ENCODE data around the gene C16orf54. TPM values are rescaled to one million over a fixed set of nuclear protein-coding genes. Genes with fewer than 3 reads are reported as not detected.
"Not testable (repeated sequence)": the region's sequence is repeated elsewhere in the genome, so short reads cannot be mapped to it uniquely, and the experiment has no call there.

Gene C16orf54, protein sequence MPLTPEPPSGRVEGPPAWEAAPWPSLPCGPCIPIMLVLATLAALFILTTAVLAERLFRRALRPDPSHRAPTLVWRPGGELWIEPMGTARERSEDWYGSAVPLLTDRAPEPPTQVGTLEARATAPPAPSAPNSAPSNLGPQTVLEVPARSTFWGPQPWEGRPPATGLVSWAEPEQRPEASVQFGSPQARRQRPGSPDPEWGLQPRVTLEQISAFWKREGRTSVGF
- total RNA-seq, result 10 to 100 TPM; 64.3 to 68.0 TPM

GRCh38 chr16:29745853-29746345 is at the start of gene C16orf54:
TSS of gene C16orf54 (minus strand) at chr16:29745990. CDS start at chr16:29744951, 1,039 bp downstream.
- POLR2A ChIA-PET, result interaction anchor here (0.6 to 3.0 kb wide), 7 partner anchors 9 to 66 kb away, joined by 3 to 27 read pairs (median 3); partner anchors contain the start of gene KIF22
- Mint-ChIP-seq H3K27me3 (ENCODE audit: low read depth) (no peaks in the 10 kb centered on the region), H3K9me3 (ENCODE audit: insufficient read depth) (no peaks in the 10 kb centered on the region), H3K4me3 (peak within 1 kb of the TSS; percentile 99), H3K27ac (peak within 1 kb of the TSS; percentile 96), H3K36me3 (ENCODE audit: low read depth) (peaks cover 61% of the 10 kb centered on the region), H3K4me1 (ENCODE audit: low read depth) (peaks cover 60% of the 10 kb centered on the region)
- DNase-seq (peak; percentile 97), ATAC-seq (peak; percentile 84)
- CTCF ChIA-PET, result interaction anchor here (0.7 to 2.1 kb wide), 7 partner anchors 9 to 70 kb away, joined by 3 to 9 read pairs (median 4); partner anchors contain the start of genes KIF22 and PAGR1

DNA sequence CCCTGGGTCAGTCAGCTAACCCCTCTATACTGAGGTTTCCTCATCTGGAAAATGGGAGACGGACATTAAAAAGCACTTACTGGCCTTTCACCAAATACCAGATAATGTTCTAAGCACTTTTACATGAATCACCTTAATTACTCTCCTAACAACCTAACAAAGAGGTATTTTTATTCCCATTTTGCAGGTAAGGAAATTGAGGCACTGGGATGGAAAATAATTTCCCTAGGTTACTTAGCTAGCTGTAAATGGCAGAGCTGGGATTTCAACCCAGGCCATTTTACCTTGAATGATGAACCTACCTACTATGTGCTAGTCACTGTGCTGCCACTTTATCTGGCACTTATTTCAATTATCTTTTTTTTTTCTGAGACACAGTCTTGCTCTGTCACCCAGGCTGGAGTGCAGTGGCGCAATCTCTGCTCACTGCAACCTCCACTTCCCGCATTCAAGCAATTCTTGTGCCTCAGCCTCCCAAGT is 48.5 kb upstream of the C16orf54 start:
- Mint-ChIP-seq H3K27ac (no peak overlapping the region), H3K36me3 (ENCODE audit: low read depth) (peaks cover 77% of the 10 kb centered on the region), H3K4me3 (no peak overlapping the region), H3K27me3 (ENCODE audit: low read depth) (no peaks in the 10 kb centered on the region), H3K4me1 (ENCODE audit: low read depth) (peaks cover 41% of the 10 kb centered on the region), H3K9me3 (ENCODE audit: insufficient read depth) (no peaks in the 10 kb centered on the region)
- POLR2A ChIA-PET, result interaction anchor here (1.0 to 6.9 kb wide), 3 partner anchors 8 to 49 kb away, joined by 3 to 89 read pairs (median 57); partner anchors contain the start of gene MAZ
- CTCF ChIA-PET, result interaction anchor here (1.1 to 2.2 kb wide), 5 partner anchors 9 to 54 kb away, joined by 3 to 9 read pairs (median 7); partner anchors contain the start of gene PAGR1
- DNase-seq (no peak), ATAC-seq (no peak)

DNA sequence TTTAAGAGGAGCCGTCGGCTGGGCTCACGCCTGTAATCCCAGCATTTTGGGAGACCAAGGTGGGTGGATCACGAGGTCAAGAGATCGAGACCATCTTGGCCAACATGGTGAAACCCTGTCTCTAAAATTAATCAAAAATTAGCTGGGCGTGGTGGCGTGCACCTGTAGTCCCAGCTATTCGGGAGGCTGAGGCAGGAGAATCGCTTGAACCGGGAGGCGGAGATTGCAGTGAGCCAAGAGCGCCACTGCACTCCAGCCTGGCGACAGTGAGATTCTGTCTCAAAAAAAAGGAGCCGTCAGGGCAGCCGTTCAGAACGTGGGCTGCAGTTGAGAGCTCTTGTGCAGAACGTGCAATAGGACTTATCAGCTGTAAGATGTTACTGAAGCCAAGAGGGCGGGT is 47.4 kb upstream of the C16orf54 start:
- not testable (repeated sequence) for DNase-seq; ATAC-seq; H3K9me3 Mint-ChIP-seq (ENCODE audit: insufficient read depth); H3K27me3 Mint-ChIP-seq (ENCODE audit: low read depth)
- peaks cover 41% of the 10 kb centered on the region for H3K4me1 Mint-ChIP-seq (ENCODE audit: low read depth)
- ChIA-PET CTCF (interaction anchor here (2.0 to 5.3 kb wide), 3 partner anchors 8 to 92 kb away, joined by 9 to 64 read pairs (median 36); no protein-coding TSS in a partner anchor), POLR2A (interaction anchor here (1.0 to 6.9 kb wide), 3 partner anchors 9 to 48 kb away, joined by 3 to 89 read pairs (median 57); partner anchors contain the start of gene MAZ)
- H3K36me3 Mint-ChIP-seq (ENCODE audit: low read depth), result peaks cover 68% of the 10 kb centered on the region
- H3K27ac Mint-ChIP-seq, result peak overlapping the region; percentile 65
- H3K4me3 Mint-ChIP-seq, result peak overlapping the region; percentile 100

DNA sequence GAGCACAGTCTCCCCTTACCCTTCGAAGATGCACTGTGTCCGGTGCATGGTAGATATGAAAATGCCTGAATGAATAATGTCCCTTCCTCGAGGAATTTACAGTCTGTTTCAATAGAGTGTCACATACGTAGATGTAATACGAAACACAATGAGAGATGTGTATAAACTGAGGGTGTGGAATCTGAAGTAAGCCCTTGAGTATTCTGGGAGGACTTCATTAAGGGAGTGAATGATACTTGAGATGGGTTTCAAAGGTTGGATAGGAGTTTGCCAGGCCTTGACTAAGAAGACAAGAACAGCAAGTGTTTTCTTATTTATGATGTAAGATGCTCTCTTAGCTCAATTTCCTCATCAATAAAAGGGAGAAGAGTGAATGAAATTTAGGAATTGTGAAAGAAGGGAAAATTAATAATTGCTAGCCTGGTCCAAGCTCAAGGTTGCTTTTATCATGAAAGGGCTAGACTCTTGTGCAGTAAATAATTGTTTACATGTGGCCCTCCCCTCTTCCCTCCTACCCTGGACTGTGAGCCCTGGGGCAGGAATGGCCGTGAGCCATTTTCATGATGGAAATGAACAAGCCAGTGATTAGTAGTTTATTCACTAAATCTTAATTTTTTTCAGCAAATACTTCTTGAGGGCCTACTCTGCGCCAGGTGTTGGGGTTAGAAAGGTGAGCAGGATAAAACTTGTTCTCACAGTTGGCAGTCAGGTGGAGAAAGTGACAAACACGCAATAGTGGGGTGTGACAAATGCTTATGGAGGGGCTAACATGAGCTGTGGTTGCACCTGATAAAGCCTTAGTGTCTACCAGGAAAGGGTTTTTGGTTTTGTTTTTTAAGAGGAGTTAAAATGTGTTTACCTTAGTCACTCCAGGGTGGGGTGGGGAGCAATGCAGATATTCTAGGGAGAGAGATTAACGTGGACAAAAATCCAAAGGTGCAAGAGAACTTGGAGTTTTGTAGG is 46.3 kb upstream of the C16orf54 start:
- POLR2A ChIA-PET, result interaction anchor here (0.5 to 6.9 kb wide), 5 partner anchors 10 to 100 kb away, joined by 3 to 89 read pairs (median 27); partner anchors contain the start of genes C16orf54 and MAZ
- Mint-ChIP-seq H3K4me1 (ENCODE audit: low read depth) (peaks cover 41% of the 10 kb centered on the region), H3K27ac (peak overlapping the region; percentile 96)

DNA sequence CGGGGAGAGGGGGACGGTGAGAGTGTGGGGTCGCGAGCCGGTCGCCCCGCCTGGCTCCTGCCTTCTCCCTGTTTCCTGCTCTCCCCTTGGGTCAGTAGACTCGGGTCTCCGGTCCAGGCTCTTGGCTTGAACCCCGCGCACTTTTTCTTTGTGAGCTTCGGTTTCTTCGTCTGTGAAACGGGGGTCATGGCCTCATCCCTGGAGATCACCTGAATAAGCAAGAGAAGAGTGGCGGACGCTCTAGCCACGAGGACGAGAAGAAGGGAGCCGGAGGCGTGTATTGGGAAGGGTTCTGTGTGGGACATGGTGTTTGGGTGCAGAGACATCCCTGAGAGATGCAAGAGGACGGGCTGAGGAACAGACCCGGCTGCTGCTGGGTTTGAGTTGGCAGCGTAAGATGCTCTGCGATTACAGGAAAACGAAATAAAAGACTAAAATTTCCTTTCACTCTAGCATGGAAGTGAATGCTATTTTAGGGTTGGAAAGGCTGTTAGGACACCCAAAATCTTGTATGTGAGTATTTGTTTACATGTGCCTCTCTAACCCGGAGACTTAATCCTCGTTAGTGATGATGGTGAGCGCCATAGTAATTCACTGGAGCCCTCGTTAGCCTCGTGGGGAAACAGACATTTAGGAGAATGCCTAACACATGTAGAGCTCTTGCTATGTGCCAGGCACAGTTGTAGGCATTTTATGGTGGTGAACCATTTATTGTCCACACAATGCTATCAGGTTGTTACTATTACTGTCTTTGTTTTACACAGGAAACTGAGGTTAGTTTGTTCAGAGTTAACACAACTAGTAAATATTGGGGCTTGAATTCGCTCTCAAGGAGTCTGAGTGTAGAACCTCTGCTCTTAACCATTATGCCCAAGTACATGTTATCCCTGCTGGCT is 45.4 kb upstream of the C16orf54 start:
- ATAC-seq (no peak), DNase-seq (peak; percentile 34)
- H3K27ac Mint-ChIP-seq, result peak overlapping the region; percentile 96
- ChIA-PET CTCF (interaction anchor here (0.9 to 5.3 kb wide), 18 partner anchors 13 to 206 kb away, joined by 3 to 64 read pairs (median 8); partner anchors contain the start of genes C16orf54, INO80E, MAZ and PAGR1), POLR2A (interaction anchor here (0.5 to 6.9 kb wide), 17 partner anchors 8 to 226 kb away, joined by 3 to 89 read pairs (median 7); partner anchors contain the start of genes C16orf54, HIRIP3, INO80E and MAZ)
- H3K36me3 Mint-ChIP-seq (ENCODE audit: low read depth), result peaks cover 50% of the 10 kb centered on the region
- H3K4me1 Mint-ChIP-seq (ENCODE audit: low read depth), result peaks cover 41% of the 10 kb centered on the region
- H3K27me3 Mint-ChIP-seq (ENCODE audit: low read depth), result no peaks in the 10 kb centered on the region
- peak overlapping the region; percentile 100 for H3K4me3 Mint-ChIP-seq
- H3K9me3 Mint-ChIP-seq (ENCODE audit: insufficient read depth), result no peaks in the 10 kb centered on the region

More for the DNA sequence above, 46.3 kb upstream of the C16orf54 start:
- ATAC-seq, result no peak
- peak overlapping the region; percentile 100 for H3K4me3 Mint-ChIP-seq
- H3K36me3 Mint-ChIP-seq (ENCODE audit: low read depth), result peaks cover 59% of the 10 kb centered on the region
- DNase-seq, result no peak
- H3K9me3 Mint-ChIP-seq (ENCODE audit: insufficient read depth), result no peaks in the 10 kb centered on the region
- no peaks in the 10 kb centered on the region for H3K27me3 Mint-ChIP-seq (ENCODE audit: low read depth)
- CTCF ChIA-PET, result interaction anchor here (0.9 to 5.3 kb wide), 5 partner anchors 7 to 91 kb away, joined by 3 to 64 read pairs (median 36); partner anchors contain the start of gene PAGR1

GRCh38 chr16:29790183-29790948 is 44.6 kb upstream of the C16orf54 start, which contains the start of gene KIF22:
TSS of gene KIF22 (plus strand) at chr16:29790751. CDS start at chr16:29790760, 9 bp downstream.
- Mint-ChIP-seq H3K4me3 (peak within 1 kb of the TSS; percentile 100), H3K27ac (peak within 1 kb of the TSS; percentile 96), H3K36me3 (ENCODE audit: low read depth) (peaks cover 43% of the 10 kb centered on the region), H3K9me3 (ENCODE audit: insufficient read depth) (no peaks in the 10 kb centered on the region), H3K4me1 (ENCODE audit: low read depth) (peaks cover 44% of the 10 kb centered on the region), H3K27me3 (ENCODE audit: low read depth) (no peaks in the 10 kb centered on the region)
- CTCF ChIA-PET, result interaction anchor here (0.6 to 5.3 kb wide), 25 partner anchors 13 to 252 kb away, joined by 3 to 64 read pairs (median 6); partner anchors contain the start of genes C16orf54, INO80E, MAZ and MVP
- POLR2A ChIA-PET, result interaction anchor here (0.7 to 6.9 kb wide), 23 partner anchors 9 to 227 kb away, joined by 3 to 89 read pairs (median 6); partner anchors contain the start of genes C16orf54, HIRIP3, INO80E and MAZ
- ATAC-seq (peak; percentile 97), DNase-seq (peak; percentile 100)

GRCh38 chr16:29789775-29790182 is 44.0 kb upstream of the C16orf54 start:
- POLR2A ChIA-PET, result interaction anchor here (0.6 to 6.9 kb wide), 24 partner anchors 9 to 227 kb away, joined by 3 to 89 read pairs (median 6); partner anchors contain the start of genes C16orf54, HIRIP3, INO80E and MAZ
- DNase-seq (no peak), ATAC-seq (no peak)
- Mint-ChIP-seq H3K9me3 (ENCODE audit: insufficient read depth) (no peaks in the 10 kb centered on the region), H3K4me3 (peak overlapping the region; percentile 100), H3K4me1 (ENCODE audit: low read depth) (peaks cover 45% of the 10 kb centered on the region), H3K27ac (peak overlapping the region; percentile 96), H3K27me3 (ENCODE audit: low read depth) (no peaks in the 10 kb centered on the region), H3K36me3 (ENCODE audit: low read depth) (peaks cover 38% of the 10 kb centered on the region)
- CTCF ChIA-PET, result interaction anchor here (0.6 to 5.3 kb wide), 25 partner anchors 13 to 253 kb away, joined by 3 to 64 read pairs (median 6); partner anchors contain the start of genes C16orf54, INO80E, MAZ and MVP

- CTCF ChIA-PET, result interaction anchor here (2.5 kb wide), 1 partner anchor 61 kb away, joined by 9 read pairs; no protein-coding TSS in a partner anchor
- ATAC-seq; H3K9me3 Mint-ChIP-seq (ENCODE audit: insufficient read depth); POLR2A ChIA-PET; DNase-seq; H3K27me3 Mint-ChIP-seq (ENCODE audit: low read depth); H3K27ac Mint-ChIP-seq; H3K4me3 Mint-ChIP-seq: not testable (repeated sequence)
- peaks cover 33% of the 10 kb centered on the region for H3K4me1 Mint-ChIP-seq (ENCODE audit: low read depth)
- H3K36me3 Mint-ChIP-seq (ENCODE audit: low read depth), result peaks cover 17% of the 10 kb centered on the region
These were observed 41.4 kb upstream of the C16orf54 start for GRCh38 chr16:29787155-29787554.

GRCh38 chr16:29784901-29785500 is 39.2 kb upstream of the C16orf54 start:
- peaks cover 10% of the 10 kb centered on the region for H3K27me3 Mint-ChIP-seq (ENCODE audit: low read depth)
- DNase-seq, result peak; percentile 83
- peaks cover 2% of the 10 kb centered on the region for H3K36me3 Mint-ChIP-seq (ENCODE audit: low read depth)
- H3K4me1 Mint-ChIP-seq (ENCODE audit: low read depth), result peaks cover 25% of the 10 kb centered on the region
- peak; percentile 95 for ATAC-seq
- H3K4me3 Mint-ChIP-seq, result peak overlapping the region; percentile 47
- H3K9me3 Mint-ChIP-seq (ENCODE audit: insufficient read depth), result no peaks in the 10 kb centered on the region
- H3K27ac Mint-ChIP-seq, result no peak overlapping the region
- POLR2A ChIA-PET, result interaction anchor here (1.0 to 2.9 kb wide), 3 partner anchors 23 to 42 kb away, joined by 3 to 16 read pairs (median 5); partner anchors contain the start of gene MAZ
- CTCF ChIA-PET, result interaction anchor here (0.7 to 3.2 kb wide), 33 partner anchors 8 to 246 kb away, joined by 3 to 31 read pairs (median 7); partner anchors contain the start of genes MAZ, MVP, PAGR1 and TLCD3B
